ENCODE data around the gene SBSN. TPM values are rescaled to one million over a fixed set of nuclear protein-coding genes. Genes with fewer than 3 reads are reported as not detected.
A peak's percentile ranks its signal among the peaks of the same experiment; 100 is the strongest.

Gene SBSN
- total and polyA plus RNA-seq, 9 of the 15 experiments (the other 6 are each of a cell fraction or from before 2014, with no cell fraction given): 0.05 TPM; not detected in 8

DNA sequence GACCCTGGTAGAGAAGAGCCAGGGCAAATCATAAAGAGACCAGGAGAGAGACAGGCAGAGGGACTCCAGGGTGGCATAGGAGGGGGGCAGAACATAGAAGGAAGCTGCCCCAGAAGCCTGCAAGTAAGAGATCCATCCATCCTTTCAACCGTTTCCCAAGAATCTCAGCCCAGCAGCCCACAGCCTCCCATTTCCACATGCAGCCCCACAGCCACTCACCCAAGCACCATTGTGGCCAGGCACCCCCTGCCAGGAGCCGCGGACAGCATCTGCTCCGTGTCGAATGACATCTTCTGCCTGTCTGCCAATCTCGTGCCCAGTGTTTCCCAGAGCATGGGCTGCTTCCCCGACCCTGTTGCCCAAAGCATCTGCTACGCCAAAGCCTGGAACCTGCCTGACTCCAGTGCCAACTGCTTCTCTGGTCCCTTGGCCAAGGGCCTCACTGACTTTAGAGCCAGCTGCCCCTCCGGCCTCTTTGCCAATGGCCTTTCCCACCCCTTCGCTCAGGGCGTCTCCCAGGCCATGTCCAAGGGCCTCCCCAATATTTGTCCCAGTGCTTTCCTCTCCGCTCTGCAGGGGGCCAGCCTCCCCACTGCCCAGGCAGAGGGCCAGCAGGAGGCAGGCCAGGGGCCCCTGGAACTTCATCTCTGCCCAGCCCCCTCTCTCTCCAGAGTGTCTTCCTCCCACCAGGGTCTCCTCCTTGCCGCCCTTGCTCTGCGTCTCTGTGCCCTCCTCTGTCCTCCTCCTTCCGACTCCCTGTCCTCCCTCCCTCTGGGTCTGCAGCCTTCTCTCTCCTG is 15.1 kb downstream of the SBSN start (continued):
- TF ChIP-seq ZNF184 (CRISPR knock-in tag; IDR thresholded peaks at IDR 0.05) (no peak), POLR2AphosphoS2 (IDR thresholded peaks at IDR 0.05; ENCODE audit: low read length) (no peak), MAFF (IDR thresholded peaks at IDR 0.05; ENCODE audit: low read length) (no peak), ZNF77 (CRISPR knock-in tag; IDR thresholded peaks at IDR 0.05) (no peak), HDAC8 (tag; IDR thresholded peaks at IDR 0.05) (no peak)
- TF ChIP-seq, protein P1, sequence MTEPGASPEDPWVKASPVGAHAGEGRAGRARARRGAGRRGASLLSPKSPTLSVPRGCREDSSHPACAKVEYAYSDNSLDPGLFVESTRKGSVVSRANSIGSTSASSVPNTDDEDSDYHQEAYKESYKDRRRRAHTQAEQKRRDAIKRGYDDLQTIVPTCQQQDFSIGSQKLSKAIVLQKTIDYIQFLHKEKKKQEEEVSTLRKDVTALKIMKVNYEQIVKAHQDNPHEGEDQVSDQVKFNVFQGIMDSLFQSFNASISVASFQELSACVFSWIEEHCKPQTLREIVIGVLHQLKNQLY (CRISPR knock-in tag; conservative IDR thresholded peaks at IDR 0.05): no peak

DNA sequence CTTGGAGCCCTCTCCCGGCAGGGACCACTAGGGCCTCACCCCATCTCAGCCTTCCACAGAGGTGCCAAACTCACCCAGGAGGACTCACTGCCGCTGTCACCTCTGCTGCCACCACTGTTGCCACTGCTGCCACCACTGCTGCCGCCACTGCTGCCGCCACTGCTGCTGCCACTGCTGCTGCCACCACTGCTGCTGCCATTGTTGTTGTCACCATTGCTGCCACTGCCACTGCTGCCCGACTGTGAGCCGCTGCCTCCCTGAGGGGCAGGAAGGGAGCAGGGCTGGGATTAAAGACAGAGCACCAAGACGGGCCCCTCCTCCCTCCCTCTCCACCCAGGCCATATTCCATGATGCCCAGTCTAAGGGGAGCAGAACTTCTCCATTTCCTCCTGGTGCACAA is 16.8 kb downstream of the SBSN start:
- Histone ChIP-seq H3K27ac (ENCODE audit: extremely low read depth, low read depth, low read length) (no peak overlapping the region), H3K79me2 (ENCODE audit: control insufficient read depth, insufficient read depth, low read length) (no peaks in the 10 kb centered on the region), H3K9me1 (ENCODE audit: control insufficient read depth, insufficient read depth, low read length) (peaks cover 2% of the 10 kb centered on the region), H3K4me1 (replicated peaks in 1 of 2; ENCODE audit: control insufficient read depth in 2 of 2, insufficient read depth in 2 of 2, low read length in 2 of 2) (peaks cover 0 to 36% of the 10 kb centered on the region in 2 experiments; a peak in 4 of 5 replicates), H3K36me3 (ENCODE audit: control insufficient read depth, insufficient read depth, low read length) (no peaks in the 10 kb centered on the region), H3K4me2 (ENCODE audit: insufficient read depth, low read length) (no peak overlapping the region), H3K9ac (ENCODE audit: insufficient read depth in 1 of 2, low read depth in 2 of 2, low read length in 2 of 2) (no peak overlapping the region), H3K4me3 (no peak overlapping the region), H3K27me3 (ENCODE audit: control insufficient read depth in 2 of 2, insufficient read depth in 2 of 2, low read length in 2 of 2) (peaks cover 53 to 75% of the 10 kb centered on the region in 2 experiments), H2AFZ (ENCODE audit: low read depth, low read length) (no peak overlapping the region), H4K20me1 (replicated peaks; ENCODE audit: control insufficient read depth, insufficient read depth, low read length) (peaks cover 10% of the 10 kb centered on the region), H3K9me3 (replicated peaks; ENCODE audit: control insufficient read depth, insufficient read depth, low read depth, low read length) (no peaks in the 10 kb centered on the region)
- FAIRE-seq (no peak), ATAC-seq (no peak), DNase-seq (ENCODE audit: extremely low read depth in 1 of 4, low spot score in 3 of 4) (no peak)
- BruUV-seq (replicated peaks): no TSS peak
- in situ Hi-C loops (cut with MboI) (no loop called here), intact Hi-C loops (cut with micrococcal nuclease) (no loop called here)
- ChIA-PET POLR2A (no interaction called here), CTCF (ENCODE audit: low intra/inter-chr PET ratio) (no interaction called here)
- 2% methylated on average over 7 of the region's 7 CpGs for WGBS (ENCODE audit: insufficient coverage, low coverage, missing lambda C conversion rate)
- TF ChIP-seq CTBP1 (IDR thresholded peaks at IDR 0.05; ENCODE audit: borderline replicate concordance) (no peak), ZBTB9 (CRISPR knock-in tag; IDR thresholded peaks at IDR 0.05) (0 out of 2 replicates have a peak, but pooled peaks have one; percentile 56)

All from K562 (cell line).